Panc1 (cell line): ENCODE results near the gene NECAB2. TPM values are rescaled to one million over a fixed set of nuclear protein-coding genes. Genes with fewer than 3 reads are reported as not detected.

Experiments used
- ATAC-seq: fragments of 200-7000 bp; cut with Tn5 transposase; 2 replicates; pipeline ENCODE4 v1.9.1; 2020; ENCODE audit warnings: mild to moderate bottlenecking, moderate library complexity
- BruUV-seq: library from RNA; stranded (reverse); fragments of 400-500 nt; replicated peaks from 2 replicates; lab custom pipeline; 2021; lab: Mats Ljungman, UMichigan
- CTCF ChIA-PET: fragments of 300-600 bp; sonication (Branson Sonifier 250); formaldehyde crosslinking; loops from one replicate; lab custom pipeline; 2022; ENCODE audit warnings: antibody characterized with exemption; lab: Charles Lee
- POLR2A ChIA-PET: fragments of 300-600 bp; sonication (Branson Sonifier 250); formaldehyde crosslinking; loops from one replicate; lab custom pipeline; 2022; ENCODE audit warnings: antibody characterized with exemption; lab: Charles Lee
- DNase-seq: peaks from one replicate; pipeline ENCODE4 v3.0.0-alpha.2; 2010; ENCODE audit warnings: low read depth, low spot score
- H3K27ac ChIP-seq: 2 replicates; pipeline ENCODE4 v1.5.1; 2011; ENCODE audit warnings: mild to moderate bottlenecking, low read length, inconsistent platforms
- H3K27me3 ChIP-seq: fragments of 200-500 bp; sonication (Bioruptor generic); 2 replicates; pipeline ENCODE4 v1.6.0; 2014; ENCODE audit warnings: low read length, inconsistent platforms; ENCODE audit not compliant: control insufficient read depth, insufficient read depth
- H3K36me3 ChIP-seq: fragments of 200-500 bp; sonication (Bioruptor generic); 2 replicates; pipeline ENCODE4 v1.5.1; 2014; ENCODE audit warnings: inconsistent platforms, mild to moderate bottlenecking, low read length, moderate library complexity; ENCODE audit not compliant: control insufficient read depth, insufficient read depth
- H3K4me1 ChIP-seq: 2 replicates; pipeline ENCODE4 v1.5.1; 2011; ENCODE audit warnings: inconsistent platforms, mild to moderate bottlenecking, low read length, moderate library complexity; ENCODE audit not compliant: control insufficient read depth, insufficient read depth
- H3K4me3 ChIP-seq, 2 experiments: 2 replicates each; pipeline ENCODE4 v1.5.1; 2011 to 2012; ENCODE audit warnings: low read depth in 2 of 2, low read length in 2 of 2, mild to moderate bottlenecking in 2 of 2, inconsistent platforms in 1 of 2, moderate library complexity in 1 of 2
- H3K9me3 ChIP-seq: fragments of 200-500 bp; sonication (Bioruptor generic); 2 replicates; pipeline ENCODE4 v1.5.1; 2014; ENCODE audit warnings: low read depth, mild to moderate bottlenecking, inconsistent platforms, low read length, moderate library complexity; ENCODE audit not compliant: control insufficient read depth, insufficient read depth
- POLR2AphosphoS5 ChIP-seq: IDR thresholded peaks from 2 replicates; pipeline ENCODE4 v1.6.1; 2012; ENCODE audit warnings: mild to moderate bottlenecking, low read depth, low read length, moderate library complexity
- SIN3A ChIP-seq: IDR thresholded peaks from 2 replicates; pipeline ENCODE4 v1.6.1; 2012; ENCODE audit warnings: low read depth, mild to moderate bottlenecking, low read length, moderate library complexity, borderline replicate concordance; ENCODE audit not compliant: insufficient read depth
- TCF7L2 ChIP-seq: IDR thresholded peaks from 2 replicates; pipeline ENCODE4 v1.6.1; 2011; ENCODE audit warnings: mild to moderate bottlenecking, low read depth, low read length, inconsistent platforms
- in situ Hi-C: cut with HindIII; loops from 2 replicates; pipeline ENCODE4 v1.10.0; 2016; ENCODE audit warnings: low sequenced_read_pairs, low pct_unique_long_range_greater_than_20kb
- intact Hi-C: fragments of 100-400 bp; cut with micrococcal nuclease; formaldehyde crosslinking; loops from one replicate; pipeline ENCODE4 v1.10.0; 2022; ENCODE audit not compliant: unreplicated experiment
- total RNA-seq: library from RNA; stranded (reverse); gene quantifications from one replicate; pipeline ENCODE4 v1.2.1, GENCODE V29; 2021; ENCODE audit not compliant: unreplicated experiment
- TF ChIP-seq, protein P1 (sequence below), 2 experiments: IDR thresholded peaks; 2 replicates each; pipeline ENCODE4 v1.6.1; 2011 to 2012; ENCODE audit warnings: low read depth in 2 of 2, control low read depth in 1 of 2, low read length in 1 of 2, mild to moderate bottlenecking in 1 of 2, moderate library complexity in 1 of 2; ENCODE audit not compliant: insufficient read depth in 1 of 2
- TF ChIP-seq, protein P2 (sequence below): fragments of 450-650 bp; IDR thresholded peaks from 2 replicates; pipeline ENCODE4 v1.5.1; 2017; ENCODE audit warnings: mild to moderate bottlenecking

The NECAB2 gene
- total RNA-seq, 1 experiment from 2014 or later = 0.33 TPM

DNA sequence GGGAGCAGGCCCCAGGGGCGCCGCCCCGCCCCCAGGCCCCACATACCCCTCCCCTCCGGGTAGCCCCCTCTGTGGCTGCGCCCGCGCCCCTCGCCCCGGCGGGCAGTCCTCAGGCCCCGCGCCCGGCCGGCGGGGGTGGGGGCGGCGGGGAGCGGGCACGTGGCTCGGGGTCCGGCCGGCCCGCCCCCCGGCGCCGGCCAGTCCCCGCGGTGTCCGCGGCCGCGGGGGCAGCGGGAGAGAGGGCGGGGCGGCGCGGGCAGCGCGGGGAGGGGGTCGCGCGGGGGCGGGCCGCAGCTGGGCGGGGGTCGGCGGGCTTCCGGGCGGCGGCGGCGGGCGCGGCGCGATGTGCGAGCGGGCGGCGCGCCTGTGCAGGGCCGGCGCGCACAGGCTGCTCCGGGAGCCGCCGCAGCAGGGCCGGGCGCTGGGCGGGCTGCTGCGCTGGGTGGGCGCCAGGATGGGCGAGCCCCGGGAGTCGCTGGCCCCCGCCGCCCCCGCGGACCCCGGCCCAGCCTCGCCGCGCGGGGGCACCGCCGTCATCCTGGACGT lies 335 bp downstream of the NECAB2 start:
- CTCF ChIA-PET = no interaction called here
- peak; percentile 55 for ATAC-seq
- intact Hi-C loops = no loop called here
- in situ Hi-C loops = no loop called here
- H3K4me1 ChIP-seq = no peaks in the 10 kb centered on the region
- H3K27ac ChIP-seq = no peak overlapping the region
- H3K27me3 ChIP-seq = no peaks in the 10 kb centered on the region
- no peak for DNase-seq
- no peaks in the 10 kb centered on the region for H3K9me3 ChIP-seq
- no peak overlapping the region; a peak in 1 of 4 replicates for H3K4me3 ChIP-seq
- POLR2A ChIA-PET = no interaction called here
- TF ChIP-seq POLR2AphosphoS5 (no peak), TCF7L2 (no peak), SIN3A (no peak)
- TF ChIP-seq, protein P1, sequence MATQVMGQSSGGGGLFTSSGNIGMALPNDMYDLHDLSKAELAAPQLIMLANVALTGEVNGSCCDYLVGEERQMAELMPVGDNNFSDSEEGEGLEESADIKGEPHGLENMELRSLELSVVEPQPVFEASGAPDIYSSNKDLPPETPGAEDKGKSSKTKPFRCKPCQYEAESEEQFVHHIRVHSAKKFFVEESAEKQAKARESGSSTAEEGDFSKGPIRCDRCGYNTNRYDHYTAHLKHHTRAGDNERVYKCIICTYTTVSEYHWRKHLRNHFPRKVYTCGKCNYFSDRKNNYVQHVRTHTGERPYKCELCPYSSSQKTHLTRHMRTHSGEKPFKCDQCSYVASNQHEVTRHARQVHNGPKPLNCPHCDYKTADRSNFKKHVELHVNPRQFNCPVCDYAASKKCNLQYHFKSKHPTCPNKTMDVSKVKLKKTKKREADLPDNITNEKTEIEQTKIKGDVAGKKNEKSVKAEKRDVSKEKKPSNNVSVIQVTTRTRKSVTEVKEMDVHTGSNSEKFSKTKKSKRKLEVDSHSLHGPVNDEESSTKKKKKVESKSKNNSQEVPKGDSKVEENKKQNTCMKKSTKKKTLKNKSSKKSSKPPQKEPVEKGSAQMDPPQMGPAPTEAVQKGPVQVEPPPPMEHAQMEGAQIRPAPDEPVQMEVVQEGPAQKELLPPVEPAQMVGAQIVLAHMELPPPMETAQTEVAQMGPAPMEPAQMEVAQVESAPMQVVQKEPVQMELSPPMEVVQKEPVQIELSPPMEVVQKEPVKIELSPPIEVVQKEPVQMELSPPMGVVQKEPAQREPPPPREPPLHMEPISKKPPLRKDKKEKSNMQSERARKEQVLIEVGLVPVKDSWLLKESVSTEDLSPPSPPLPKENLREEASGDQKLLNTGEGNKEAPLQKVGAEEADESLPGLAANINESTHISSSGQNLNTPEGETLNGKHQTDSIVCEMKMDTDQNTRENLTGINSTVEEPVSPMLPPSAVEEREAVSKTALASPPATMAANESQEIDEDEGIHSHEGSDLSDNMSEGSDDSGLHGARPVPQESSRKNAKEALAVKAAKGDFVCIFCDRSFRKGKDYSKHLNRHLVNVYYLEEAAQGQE (IDR thresholded peaks at IDR 0.05; ENCODE audit: insufficient read depth in 1 of 2, low read depth in 2 of 2, low read length in 1 of 2) = no peak
- TF ChIP-seq, protein P2, sequence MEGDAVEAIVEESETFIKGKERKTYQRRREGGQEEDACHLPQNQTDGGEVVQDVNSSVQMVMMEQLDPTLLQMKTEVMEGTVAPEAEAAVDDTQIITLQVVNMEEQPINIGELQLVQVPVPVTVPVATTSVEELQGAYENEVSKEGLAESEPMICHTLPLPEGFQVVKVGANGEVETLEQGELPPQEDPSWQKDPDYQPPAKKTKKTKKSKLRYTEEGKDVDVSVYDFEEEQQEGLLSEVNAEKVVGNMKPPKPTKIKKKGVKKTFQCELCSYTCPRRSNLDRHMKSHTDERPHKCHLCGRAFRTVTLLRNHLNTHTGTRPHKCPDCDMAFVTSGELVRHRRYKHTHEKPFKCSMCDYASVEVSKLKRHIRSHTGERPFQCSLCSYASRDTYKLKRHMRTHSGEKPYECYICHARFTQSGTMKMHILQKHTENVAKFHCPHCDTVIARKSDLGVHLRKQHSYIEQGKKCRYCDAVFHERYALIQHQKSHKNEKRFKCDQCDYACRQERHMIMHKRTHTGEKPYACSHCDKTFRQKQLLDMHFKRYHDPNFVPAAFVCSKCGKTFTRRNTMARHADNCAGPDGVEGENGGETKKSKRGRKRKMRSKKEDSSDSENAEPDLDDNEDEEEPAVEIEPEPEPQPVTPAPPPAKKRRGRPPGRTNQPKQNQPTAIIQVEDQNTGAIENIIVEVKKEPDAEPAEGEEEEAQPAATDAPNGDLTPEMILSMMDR = no peak; the same call in 1 of the 2 replicates
- H3K36me3 ChIP-seq = no peaks in the 10 kb centered on the region
- no TSS peak for BruUV-seq

DNA sequence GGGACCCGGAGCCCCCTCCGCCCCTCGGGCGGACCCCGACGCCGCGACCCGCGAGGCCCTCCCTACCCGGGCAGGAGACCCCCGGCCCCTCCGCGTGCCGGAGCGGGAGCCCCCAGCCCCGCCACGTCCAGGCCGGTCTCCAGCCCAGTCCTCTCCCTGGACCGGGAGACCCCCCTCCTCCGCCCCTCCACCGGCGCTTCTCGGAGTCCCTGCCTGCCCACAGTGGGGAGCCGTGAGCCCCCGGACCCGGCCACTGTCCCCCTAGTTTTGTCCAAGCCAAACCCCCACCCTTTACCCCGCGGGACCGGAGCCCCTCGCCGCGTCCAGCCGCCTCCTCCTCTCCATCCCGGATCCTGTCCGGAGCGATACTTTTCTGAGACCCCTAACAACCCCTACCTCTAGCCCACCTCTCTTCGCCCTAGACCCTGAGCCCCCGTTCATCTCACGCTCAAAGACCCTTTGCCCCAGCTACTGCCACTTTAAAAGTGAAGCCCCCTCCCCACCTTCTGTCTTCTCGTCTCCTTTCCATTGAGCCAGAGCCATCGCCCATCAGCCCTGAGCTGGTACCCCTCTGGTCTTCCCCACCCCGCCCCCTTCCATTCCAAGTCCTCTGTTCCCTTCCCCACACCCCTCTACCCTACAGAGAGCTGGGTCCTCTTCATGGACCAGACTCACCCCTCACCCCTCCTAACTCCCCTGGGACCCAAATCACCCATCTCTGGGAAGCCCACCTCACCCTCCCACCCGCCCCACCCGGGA lies 1.0 kb downstream of the NECAB2 start:
- no TSS peak for BruUV-seq
- no peak overlapping the region for H3K27ac ChIP-seq
- ChIA-PET POLR2A (no interaction called here), CTCF (interaction anchor here (0.9 kb wide), 1 partner anchor 45 kb away, joined by 14 read pairs; no protein-coding TSS in a partner anchor)
- DNase-seq = no peak
- H3K36me3 ChIP-seq = no peaks in the 10 kb centered on the region
- intact Hi-C loops = no loop called here
- H3K27me3 ChIP-seq = no peaks in the 10 kb centered on the region
- TF ChIP-seq, protein P2 = no peak
- no peak for TF ChIP-seq TCF7L2
- TF ChIP-seq POLR2AphosphoS5 = no peak
- no peak for TF ChIP-seq SIN3A
- TF ChIP-seq, protein P1 (IDR thresholded peaks at IDR 0.05; ENCODE audit: insufficient read depth in 1 of 2, low read depth in 2 of 2, low read length in 1 of 2) = no peak
- in situ Hi-C loops = no loop called here
- no peaks in the 10 kb centered on the region for H3K4me1 ChIP-seq
- H3K9me3 ChIP-seq = no peaks in the 10 kb centered on the region
- no peak overlapping the region for H3K4me3 ChIP-seq
- ATAC-seq = no peak
